Trophoblast cell (in vitro differentiated cells and primary cell): ENCODE results near the gene BZW2.

Experiments
- DNase-seq, 2 donors: peaks; one replicate each; pipeline ENCODE4 v3.0.0-alpha.2; 2016
- H2AFZ ChIP-seq: 2 replicates; pipeline ENCODE4 v1.6.1; 2013; ENCODE audit warnings: low read length, moderate library complexity, mild to moderate bottlenecking; ENCODE audit not compliant: insufficient read depth, poor library complexity
- H2AK5ac ChIP-seq: 2 replicates; pipeline ENCODE4 v1.6.1; 2013; ENCODE audit warnings: mild to moderate bottlenecking, low read length
- H2BK120ac ChIP-seq: 2 replicates; pipeline ENCODE4 v1.6.1; 2013; ENCODE audit warnings: low read length, mild to moderate bottlenecking, moderate library complexity; ENCODE audit not compliant: insufficient read depth, poor library complexity
- H2BK12ac ChIP-seq: 2 replicates; pipeline ENCODE4 v1.6.1; 2013; ENCODE audit warnings: mild to moderate bottlenecking, low read length, moderate library complexity
- H2BK5ac ChIP-seq: 2 replicates; pipeline ENCODE4 v1.6.1; 2013; ENCODE audit warnings: low read length, low read depth, moderate library complexity, mild to moderate bottlenecking; ENCODE audit not compliant: poor library complexity
- H3K14ac ChIP-seq: 2 replicates; pipeline ENCODE4 v1.6.1; 2013; ENCODE audit warnings: mild to moderate bottlenecking, low read length
- H3K18ac ChIP-seq: 2 replicates; pipeline ENCODE4 v1.6.1; 2013; ENCODE audit warnings: mild to moderate bottlenecking, low read length
- H3K23ac ChIP-seq: 2 replicates; pipeline ENCODE4 v1.6.1; 2013; ENCODE audit warnings: low read length
- H3K27ac ChIP-seq: 2 replicates; pipeline ENCODE4 v1.5.1; 2013; ENCODE audit warnings: low read depth, mild to moderate bottlenecking, inconsistent platforms, low read length, moderate library complexity
- H3K27me3 ChIP-seq: 2 replicates; pipeline ENCODE4 v1.6.1; 2013; ENCODE audit warnings: inconsistent platforms, mild to moderate bottlenecking, low read length, moderate library complexity; ENCODE audit not compliant: insufficient read depth
- H3K36me3 ChIP-seq, 2 experiments: 1 replicate in 1 of 2; 2 replicates in 1 of 2; pipeline ENCODE4 v1.6.1; 2013; ENCODE audit warnings: low read length in 2 of 2, mild to moderate bottlenecking in 2 of 2, moderate library complexity in 1 of 2; ENCODE audit not compliant: insufficient read depth in 2 of 2, control insufficient read depth in 1 of 2
- H3K4ac ChIP-seq: 2 replicates; pipeline ENCODE4 v1.6.1; 2013; ENCODE audit warnings: low read depth, mild to moderate bottlenecking, low read length, moderate library complexity
- H3K4me1 ChIP-seq, 2 experiments: 1 replicate in 1 of 2; 2 replicates in 1 of 2; pipeline ENCODE4 v1.6.1; 2013; ENCODE audit warnings: low read length in 2 of 2, mild to moderate bottlenecking in 2 of 2, moderate library complexity in 1 of 2; ENCODE audit not compliant: insufficient read depth in 2 of 2, control insufficient read depth in 1 of 2
- H3K4me2 ChIP-seq: 2 replicates; pipeline ENCODE4 v1.6.1; 2013; ENCODE audit warnings: inconsistent platforms, mild to moderate bottlenecking, low read length, moderate library complexity
- H3K4me3 ChIP-seq: 2 replicates; pipeline ENCODE4 v1.5.1; 2013; ENCODE audit warnings: mild to moderate bottlenecking, low read depth, low read length, inconsistent platforms
- H3K79me1 ChIP-seq: one replicate; pipeline ENCODE4 v1.6.1; 2013; ENCODE audit warnings: low read length
- H3K79me2 ChIP-seq: 2 replicates; pipeline ENCODE4 v1.6.1; 2013; ENCODE audit warnings: low read length, mild to moderate bottlenecking; ENCODE audit not compliant: control insufficient read depth, insufficient read depth, poor library complexity
- H3K9ac ChIP-seq: 2 replicates; pipeline ENCODE4 v1.6.1; 2013; ENCODE audit warnings: mild to moderate bottlenecking, low read length
- H3K9me3 ChIP-seq: 2 replicates; pipeline ENCODE4 v1.6.1; 2013; ENCODE audit warnings: low read depth, mild to moderate bottlenecking, control low read depth, inconsistent platforms, low read length; ENCODE audit not compliant: insufficient read depth
- H4K12ac ChIP-seq: 2 replicates; pipeline ENCODE4 v1.6.1; 2013; ENCODE audit warnings: low read depth, mild to moderate bottlenecking, low read length, moderate library complexity
- H4K8ac ChIP-seq: 2 replicates; pipeline ENCODE4 v1.6.1; 2013; ENCODE audit warnings: low read depth, mild to moderate bottlenecking, low read length, moderate library complexity
- H4K91ac ChIP-seq: one replicate; pipeline ENCODE4 v1.6.1; 2013; ENCODE audit warnings: low read depth, mild to moderate bottlenecking, low read length, moderate library complexity
- WGBS: extraction: QIAGEN DNeasy Blood & Tissue Kit; methylation state at CpG from one replicate; pipeline ENCODE4 v1.1.7; 2013; ENCODE audit warnings: missing lambda C conversion rate; ENCODE audit not compliant: insufficient read length, insufficient coverage; ENCODE audit errors: extremely low coverage; 5-methylcytosine and 5-hydroxymethylcytosine counted together

BZW2 gene

GRCh38 chr7:16753932-16754855 is 108.2 kb downstream of the BZW2 start:
- Histone ChIP-seq H3K4me3 (peak overlapping the region; percentile 79), H3K4me2 (peak overlapping the region; percentile 56), H4K12ac (no peak overlapping the region), H4K8ac (peak overlapping the region; percentile 39), H3K36me3 (no peaks in the 10 kb centered on the region), H3K27me3 (no peaks in the 10 kb centered on the region), H3K79me2 (peaks cover 2% of the 10 kb centered on the region), H3K18ac (peak overlapping the region; percentile 21), H4K91ac (peak overlapping the region; percentile 20), H3K4me1 (no peaks in the 10 kb centered on the region), H3K9me3 (no peaks in the 10 kb centered on the region), H3K23ac (no peak overlapping the region), H3K79me1 (peaks cover 2% of the 10 kb centered on the region), H3K27ac (peak overlapping the region; percentile 9), H3K9ac (peak overlapping the region; percentile 52), H2AFZ (peak overlapping the region; percentile 5), H2BK12ac (no peak overlapping the region), H2BK120ac (no peak overlapping the region), H3K4ac (no peak overlapping the region), H2BK5ac (no peak overlapping the region), H2AK5ac (no peak overlapping the region), H3K14ac (peak overlapping the region; percentile 59)
- DNase-seq, result peak; percentile 15 to 56
- WGBS, result no CpG with 5 or more reads among the region's 58 CpGs

- no peak overlapping the region for H2AK5ac ChIP-seq
- DNase-seq, result peak in 1 of 2 donors; percentile 54
- H3K9me3 ChIP-seq, result no peaks in the 10 kb centered on the region
- H3K27ac ChIP-seq, result peak overlapping the region; percentile 36
- no peak overlapping the region for H3K14ac ChIP-seq
- H3K79me2 ChIP-seq, result peaks cover 2% of the 10 kb centered on the region
- peak overlapping the region; percentile 56 for H3K4me2 ChIP-seq
- peak overlapping the region; percentile 55 for H2BK120ac ChIP-seq
- no peak overlapping the region for H3K9ac ChIP-seq
- no peak overlapping the region for H3K23ac ChIP-seq
- no peak overlapping the region for H4K91ac ChIP-seq
- no peaks in the 10 kb centered on the region for H3K36me3 ChIP-seq
- no peak overlapping the region for H4K8ac ChIP-seq
- H3K79me1 ChIP-seq, result peaks cover 2% of the 10 kb centered on the region
- no peak overlapping the region for H2AFZ ChIP-seq
- H3K27me3 ChIP-seq, result no peaks in the 10 kb centered on the region
- H3K4me3 ChIP-seq, result no peak overlapping the region
- no peaks in the 10 kb centered on the region for H3K4me1 ChIP-seq
- H4K12ac ChIP-seq, result no peak overlapping the region
- H3K18ac ChIP-seq, result no peak overlapping the region
- peak overlapping the region; percentile 82 for H2BK12ac ChIP-seq
- WGBS, result no CpG with 5 or more reads among the region's 6 CpGs
- H3K4ac ChIP-seq, result no peak overlapping the region
- peak overlapping the region; percentile 75 for H2BK5ac ChIP-seq
These were observed 108.9 kb downstream of the BZW2 start for GRCh38 chr7:16754856-16755317.

- H2BK12ac ChIP-seq, result no peak overlapping the region
- H3K27ac ChIP-seq, result peak overlapping the region; percentile 36
- H2BK120ac ChIP-seq, result no peak overlapping the region
- no peak overlapping the region for H4K91ac ChIP-seq
- H3K4me1 ChIP-seq, result no peaks in the 10 kb centered on the region
- H3K79me2 ChIP-seq, result peaks cover 2% of the 10 kb centered on the region
- peaks cover 2% of the 10 kb centered on the region for H3K79me1 ChIP-seq
- H2AK5ac ChIP-seq, result no peak overlapping the region
- DNase-seq, result peak in 1 of 2 donors; percentile 13
- H3K4ac ChIP-seq, result no peak overlapping the region
- no peak overlapping the region for H2BK5ac ChIP-seq
- H3K23ac ChIP-seq, result no peak overlapping the region
- H3K9ac ChIP-seq, result no peak overlapping the region
- H4K12ac ChIP-seq, result no peak overlapping the region
- H3K14ac ChIP-seq, result no peak overlapping the region
- H4K8ac ChIP-seq, result no peak overlapping the region
- no peak overlapping the region for H3K18ac ChIP-seq
- H2AFZ ChIP-seq, result no peak overlapping the region
- no peak overlapping the region for H3K4me3 ChIP-seq
- no peaks in the 10 kb centered on the region for H3K9me3 ChIP-seq
- H3K36me3 ChIP-seq, result no peaks in the 10 kb centered on the region
- H3K4me2 ChIP-seq, result peak overlapping the region; percentile 56
- no peaks in the 10 kb centered on the region for H3K27me3 ChIP-seq
These were observed 109.4 kb downstream of the BZW2 start for GRCh38 chr7:16755397-16755796.
